ENCODE results near the gene VEPH1. TPM values are rescaled to one million over a fixed set of nuclear protein-coding genes. Genes with fewer than 3 reads are reported as not detected.

Gene VEPH1
- total RNA-seq, 4 donors from 2014 or later = 0.30 to 6.1 (median 0.76) TPM

- no peak overlapping the region for H3K27ac ChIP-seq
- no peaks in the 10 kb centered on the region for H3K27me3 ChIP-seq
- H3K36me3 ChIP-seq = no peaks in the 10 kb centered on the region
- no peak for TF ChIP-seq POLR2A (IDR thresholded peaks at IDR 0.05)
- TF ChIP-seq CTCF (IDR thresholded peaks at IDR 0.05) = no peak
- no peak for TF ChIP-seq EP300 (IDR thresholded peaks at IDR 0.05)
- no peak for DNase-seq (ENCODE audit: low spot score in 2 of 2)
- no peaks in the 10 kb centered on the region for H3K4me1 ChIP-seq
- no peaks in the 10 kb centered on the region for H3K9me3 ChIP-seq
- no peak overlapping the region for H3K4me3 ChIP-seq
These were observed 79.9 kb downstream of the VEPH1 start for GRCh38 chr3:157423337-157423736.

GRCh38 chr3:157420606-157421130 is 82.5 kb downstream of the VEPH1 start:
- Histone ChIP-seq H3K27ac (no peak overlapping the region), H3K27me3 (no peaks in the 10 kb centered on the region), H3K4me1 (no peaks in the 10 kb centered on the region), H3K36me3 (no peaks in the 10 kb centered on the region), H3K4me3 (no peak overlapping the region), H3K9me3 (no peaks in the 10 kb centered on the region)
- TF ChIP-seq EP300 (IDR thresholded peaks at IDR 0.05) = no peak
- no peak for TF ChIP-seq CTCF (IDR thresholded peaks at IDR 0.05)
- TF ChIP-seq POLR2A (IDR thresholded peaks at IDR 0.05) = no peak
- DNase-seq (ENCODE audit: low spot score in 2 of 2) = no peak
- WGBS, 2 donors = 55 to 60% methylated on average over 3 of the region's 3 CpGs

- Histone ChIP-seq H3K4me1 (no peaks in the 10 kb centered on the region), H3K4me3 (no peak overlapping the region), H3K36me3 (no peaks in the 10 kb centered on the region), H3K27ac (no peak overlapping the region), H3K9me3 (no peaks in the 10 kb centered on the region), H3K27me3 (no peaks in the 10 kb centered on the region)
- no peak for TF ChIP-seq EP300 (IDR thresholded peaks at IDR 0.05)
- TF ChIP-seq POLR2A (IDR thresholded peaks at IDR 0.05) = no peak
- no peak for TF ChIP-seq CTCF (IDR thresholded peaks at IDR 0.05)
- WGBS, 2 donors = 73 to 77% methylated on average over 2 of the region's 2 CpGs
- DNase-seq (ENCODE audit: low spot score in 2 of 2) = no peak
These were observed 85.1 kb downstream of the VEPH1 start for GRCh38 chr3:157418104-157418503.

GRCh38 chr3:157417247-157417646 is 86.0 kb downstream of the VEPH1 start:
- Histone ChIP-seq H3K27ac (no peak overlapping the region), H3K4me1 (no peaks in the 10 kb centered on the region), H3K9me3 (no peaks in the 10 kb centered on the region), H3K36me3 (no peaks in the 10 kb centered on the region), H3K27me3 (no peaks in the 10 kb centered on the region), H3K4me3 (no peak overlapping the region)
- no peak for DNase-seq (ENCODE audit: low spot score in 2 of 2)
- 75 to 81% methylated on average over 2 of the region's 2 CpGs for WGBS, 2 donors
- TF ChIP-seq CTCF (IDR thresholded peaks at IDR 0.05) = no peak
- TF ChIP-seq POLR2A (IDR thresholded peaks at IDR 0.05) = no peak
- no peak for TF ChIP-seq EP300 (IDR thresholded peaks at IDR 0.05)

- 66% methylated on average over 3 of the region's 3 CpGs for WGBS, 2 donors
- H3K4me1 ChIP-seq = no peaks in the 10 kb centered on the region
- no peak overlapping the region for H3K27ac ChIP-seq
- H3K4me3 ChIP-seq = no peak overlapping the region
- no peaks in the 10 kb centered on the region for H3K9me3 ChIP-seq
- no peak for DNase-seq (ENCODE audit: low spot score in 2 of 2)
- H3K27me3 ChIP-seq = no peaks in the 10 kb centered on the region
- no peaks in the 10 kb centered on the region for H3K36me3 ChIP-seq
- TF ChIP-seq CTCF (IDR thresholded peaks at IDR 0.05) = no peak
These were observed 86.7 kb downstream of the VEPH1 start for GRCh38 chr3:157416347-157417087.

Data from tibial nerve (tissue), 4 donors.